WI38 (cell line): ENCODE measurements around the gene VPS25.

ENCODE experiments used
- H3K4me3 ChIP-seq: 2 replicates; pipeline ENCODE4 v1.5.1; 2011; ENCODE audit warnings: low read depth, mild to moderate bottlenecking, control low read depth, low read length
- TF ChIP-seq, protein P1 (sequence below): IDR thresholded peaks from 2 replicates; pipeline ENCODE4 v1.5.1; 2012; ENCODE audit warnings: low read depth, mild to moderate bottlenecking, control low read depth, low read length

Gene VPS25

GRCh38 chr17:42744806-42745617, 28.2 kb upstream of the VPS25 start, which contains the start of gene EZH1:
Gene EZH1 (minus strand): TSS chr17:42745040. CDS start chr17:42728941, 16,099 bp downstream.
- TF ChIP-seq, protein P1, sequence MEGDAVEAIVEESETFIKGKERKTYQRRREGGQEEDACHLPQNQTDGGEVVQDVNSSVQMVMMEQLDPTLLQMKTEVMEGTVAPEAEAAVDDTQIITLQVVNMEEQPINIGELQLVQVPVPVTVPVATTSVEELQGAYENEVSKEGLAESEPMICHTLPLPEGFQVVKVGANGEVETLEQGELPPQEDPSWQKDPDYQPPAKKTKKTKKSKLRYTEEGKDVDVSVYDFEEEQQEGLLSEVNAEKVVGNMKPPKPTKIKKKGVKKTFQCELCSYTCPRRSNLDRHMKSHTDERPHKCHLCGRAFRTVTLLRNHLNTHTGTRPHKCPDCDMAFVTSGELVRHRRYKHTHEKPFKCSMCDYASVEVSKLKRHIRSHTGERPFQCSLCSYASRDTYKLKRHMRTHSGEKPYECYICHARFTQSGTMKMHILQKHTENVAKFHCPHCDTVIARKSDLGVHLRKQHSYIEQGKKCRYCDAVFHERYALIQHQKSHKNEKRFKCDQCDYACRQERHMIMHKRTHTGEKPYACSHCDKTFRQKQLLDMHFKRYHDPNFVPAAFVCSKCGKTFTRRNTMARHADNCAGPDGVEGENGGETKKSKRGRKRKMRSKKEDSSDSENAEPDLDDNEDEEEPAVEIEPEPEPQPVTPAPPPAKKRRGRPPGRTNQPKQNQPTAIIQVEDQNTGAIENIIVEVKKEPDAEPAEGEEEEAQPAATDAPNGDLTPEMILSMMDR, result no peak
- H3K4me3 ChIP-seq, result peak within 1 kb of the TSS; percentile 80

- TF ChIP-seq, protein P1, result no peak
These were observed 24.9 kb upstream of the VPS25 start for GRCh38 chr17:42748202-42748907.

GRCh38 chr17:42748908-42749798, 24.1 kb upstream of the VPS25 start:
- TF ChIP-seq, protein P1, result no peak
- no peak overlapping the region for H3K4me3 ChIP-seq

More at GRCh38 chr17:42748202-42748907, 24.9 kb upstream of the VPS25 start:
- no peak overlapping the region for H3K4me3 ChIP-seq

GRCh38 chr17:42750739-42751344, 22.4 kb upstream of the VPS25 start:
- H3K4me3 ChIP-seq, result no peak overlapping the region
- TF ChIP-seq, protein P1, result no peak

GRCh38 chr17:42751628-42752027, 21.6 kb upstream of the VPS25 start:
- TF ChIP-seq, protein P1, result no peak
- no peak overlapping the region for H3K4me3 ChIP-seq

DNA sequence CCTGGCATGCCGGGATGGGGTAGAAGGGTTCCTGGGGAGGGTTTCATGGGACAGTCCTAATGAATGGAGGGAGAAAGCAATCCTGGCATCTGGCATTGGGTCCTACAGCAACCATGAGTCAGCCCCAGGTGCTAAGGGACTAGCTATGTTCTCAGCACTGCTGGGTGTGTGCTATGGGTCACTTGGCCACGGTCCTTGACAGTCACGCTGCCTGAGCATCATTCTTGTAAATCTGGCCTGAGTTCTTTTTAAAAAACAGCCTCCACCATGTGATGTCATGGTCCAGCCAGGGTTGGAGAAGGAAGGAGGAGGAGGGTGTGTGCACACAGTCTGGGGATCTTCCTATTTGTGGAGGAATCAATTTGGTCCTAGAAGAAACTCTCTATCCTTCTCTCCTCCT, 18.5 kb upstream of the VPS25 start:
- no peak overlapping the region for H3K4me3 ChIP-seq
- TF ChIP-seq, protein P1, result no peak
